ENCODE measurements around the gene ARSI.
A peak's percentile ranks its signal among the peaks of the same experiment; 100 is the strongest.

The ARSI gene

DNA sequence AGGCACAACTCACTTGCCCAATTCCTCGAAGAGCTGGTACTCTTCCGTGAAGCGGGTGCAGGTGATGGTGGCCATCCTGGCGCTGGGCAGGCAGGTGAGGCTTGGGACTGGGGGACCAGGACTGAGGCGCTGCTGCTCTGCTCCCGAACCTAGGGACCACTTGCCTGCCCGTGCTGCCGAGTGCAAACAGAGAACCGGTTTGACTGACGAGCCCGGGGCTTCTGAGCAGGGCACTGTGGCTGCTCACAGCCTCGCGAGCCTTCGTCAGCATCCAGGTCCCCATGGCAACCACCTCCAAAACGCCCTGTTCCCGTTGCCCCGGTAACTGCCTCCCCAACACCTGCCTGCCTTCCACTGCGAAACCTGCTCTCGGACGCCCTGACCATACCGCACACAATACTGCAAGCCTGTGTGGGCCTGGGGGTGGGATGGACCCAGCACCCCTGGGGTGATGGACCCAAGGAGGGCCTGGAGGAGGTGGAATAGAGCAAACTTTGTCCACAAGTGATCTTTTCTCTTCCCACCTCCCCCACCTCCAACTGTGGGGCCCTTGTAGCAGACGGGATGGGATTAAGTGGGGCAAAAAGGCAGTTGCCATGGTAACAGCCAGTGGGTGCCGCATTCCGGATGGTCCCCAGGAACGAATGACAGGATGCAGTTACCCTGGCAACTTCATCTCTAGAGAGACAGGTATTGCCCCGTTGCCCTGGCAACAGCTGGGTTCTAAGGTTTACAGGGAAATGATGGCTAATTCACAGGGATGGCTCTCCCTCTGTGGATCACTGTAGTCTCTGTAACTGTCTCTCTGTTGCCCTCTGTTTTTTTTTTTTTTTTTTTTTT is 12.9 kb downstream of the ARSI start, which contains the start of gene CAMK2A:
CAMK2A (minus strand) TSS at position 223 of the 840 bp plus-strand sequence; CDS start at position 75, 148 bp downstream.
- DNase-seq, result peak; percentile 83

DNA sequence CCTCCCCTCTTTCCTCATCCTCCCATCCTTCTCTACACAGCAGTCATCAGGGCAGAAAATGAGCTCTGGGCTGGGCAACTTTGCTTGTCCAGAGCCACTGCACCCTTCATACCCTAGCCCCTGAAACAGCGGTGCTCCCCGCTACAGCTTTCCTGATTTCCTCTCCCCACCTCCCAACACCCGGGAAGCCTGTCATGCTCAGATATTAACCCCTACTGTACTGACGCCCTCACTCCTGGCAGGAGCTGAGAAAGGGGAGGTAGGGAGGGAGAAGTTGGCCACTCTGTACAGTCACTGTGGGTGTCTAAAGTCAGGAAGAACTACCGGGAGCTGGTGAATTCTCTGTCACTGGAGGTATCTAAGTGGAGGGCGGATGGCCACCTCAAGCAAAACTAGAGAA is 13.9 kb downstream of the ARSI start:
- DNase-seq, result no peak

DNA sequence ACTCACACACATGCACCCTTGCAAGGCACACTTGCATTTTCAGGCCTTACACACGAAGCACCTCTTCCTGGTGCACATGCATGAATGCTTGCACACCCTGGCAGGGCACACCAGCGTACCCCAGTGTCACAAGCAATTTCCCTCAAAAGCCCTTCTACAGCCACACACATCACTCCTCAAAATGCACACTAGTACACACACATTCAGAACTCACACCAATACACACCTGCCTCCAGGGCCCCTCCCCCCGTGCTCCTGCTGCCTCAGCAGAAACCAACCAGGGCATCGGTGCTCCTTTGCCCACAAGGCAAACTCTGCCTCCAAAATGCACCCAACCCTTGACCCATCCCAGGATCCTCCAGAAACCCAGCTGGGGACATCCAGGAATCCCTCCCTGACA is 14.3 kb downstream of the ARSI start:
- no peak for DNase-seq

DNA sequence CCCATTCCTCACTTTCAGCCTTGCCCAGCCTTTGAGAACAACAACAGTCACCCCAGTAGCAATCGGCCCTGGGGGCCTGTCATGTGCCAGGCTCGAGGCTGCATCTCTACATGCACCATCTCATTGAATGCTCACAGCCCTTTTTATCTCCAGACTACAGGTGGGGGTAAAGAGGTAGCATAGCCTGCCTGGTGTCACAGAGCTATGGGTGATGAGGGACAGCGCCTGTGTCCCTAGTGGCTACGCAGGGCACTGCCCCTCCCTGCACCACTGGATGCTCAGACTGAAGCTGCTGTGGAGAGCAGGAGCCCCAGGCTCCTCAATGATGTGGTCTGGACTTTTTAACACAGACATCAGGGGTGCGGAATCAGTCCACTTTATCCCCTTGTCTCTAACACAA is 15.9 kb downstream of the ARSI start:
- peak; percentile 21 for DNase-seq

DNA sequence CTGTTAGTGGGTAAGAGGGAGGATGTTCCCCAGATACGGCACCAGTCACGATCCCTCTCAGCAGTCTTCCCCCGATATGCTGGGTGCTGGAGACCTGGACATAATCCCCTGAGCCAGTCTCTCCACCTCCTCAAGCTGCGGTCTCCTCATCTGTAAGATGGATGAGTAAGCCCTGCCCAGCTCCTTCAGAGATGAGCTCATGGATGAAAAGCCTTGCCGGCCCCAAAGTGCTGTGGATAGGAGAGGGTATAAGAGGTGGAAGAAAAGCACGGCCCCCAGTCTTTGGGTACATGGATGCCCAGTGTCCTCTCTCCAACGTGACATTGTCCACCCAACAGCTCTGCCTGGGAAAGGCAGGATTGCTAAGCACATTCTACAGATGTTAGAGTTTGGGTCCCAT is 17.6 kb downstream of the ARSI start:
- DNase-seq, result no peak

DNA sequence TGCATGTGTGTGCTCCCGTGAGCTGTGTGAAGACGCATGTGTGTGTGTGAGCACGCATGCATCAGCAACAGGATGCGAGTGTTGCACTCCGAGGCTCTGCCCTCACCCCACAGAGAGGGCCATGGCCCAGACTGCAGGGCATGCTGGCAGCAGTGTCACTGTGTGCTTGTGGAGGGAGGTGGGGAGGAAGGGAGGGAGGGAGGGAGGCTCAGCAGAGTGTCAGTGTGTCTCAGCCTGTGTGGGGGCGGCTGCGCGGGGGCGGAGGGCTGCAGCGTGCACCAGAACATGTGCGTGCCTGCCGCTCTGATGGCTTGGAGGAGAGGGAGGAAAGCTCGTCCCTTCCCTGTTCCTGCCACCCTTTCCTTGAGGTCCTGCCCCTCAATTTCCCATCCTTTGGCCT is 18.4 kb downstream of the ARSI start:
- DNase-seq, result no peak

DNA sequence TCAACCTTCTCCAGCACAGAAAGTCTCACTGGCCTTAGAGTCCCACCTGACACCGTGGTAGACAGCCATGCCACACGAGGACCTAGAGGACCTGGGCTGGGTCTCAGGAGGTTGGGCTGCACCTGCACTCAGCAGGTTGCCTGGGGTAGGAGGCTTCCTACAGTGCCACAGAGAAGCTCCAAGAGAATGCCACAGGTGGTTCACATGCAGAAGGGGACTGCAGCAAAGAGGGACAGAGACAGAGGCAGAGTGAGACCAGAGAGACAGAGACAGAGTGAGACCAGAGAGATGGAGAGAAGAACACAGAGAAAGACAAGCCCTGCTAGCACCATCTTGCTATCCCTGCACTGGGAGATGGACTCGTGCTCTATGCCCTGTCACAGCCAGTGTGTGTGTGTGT is 18.8 kb downstream of the ARSI start:
- no peak for DNase-seq

DNA sequence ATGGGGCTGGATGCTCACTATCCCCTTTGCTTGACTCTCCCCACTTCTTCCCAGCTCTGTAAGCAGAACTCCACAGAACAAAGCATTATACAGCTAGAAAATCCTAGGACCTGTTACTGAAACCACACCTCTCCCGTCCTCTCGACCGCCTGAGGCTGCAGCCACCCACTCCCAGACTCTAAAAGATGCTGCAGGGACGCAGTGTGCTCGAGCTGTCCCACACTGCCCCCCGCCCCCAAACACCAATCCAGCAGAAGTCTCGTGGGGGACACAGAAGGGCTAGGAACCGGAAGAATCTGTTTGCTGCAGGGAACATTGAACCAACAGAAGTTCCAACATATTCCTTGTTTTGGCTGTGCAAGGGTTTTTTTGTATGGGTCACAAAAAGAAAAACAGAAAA is 20.7 kb downstream of the ARSI start:
- no peak for DNase-seq

DNA sequence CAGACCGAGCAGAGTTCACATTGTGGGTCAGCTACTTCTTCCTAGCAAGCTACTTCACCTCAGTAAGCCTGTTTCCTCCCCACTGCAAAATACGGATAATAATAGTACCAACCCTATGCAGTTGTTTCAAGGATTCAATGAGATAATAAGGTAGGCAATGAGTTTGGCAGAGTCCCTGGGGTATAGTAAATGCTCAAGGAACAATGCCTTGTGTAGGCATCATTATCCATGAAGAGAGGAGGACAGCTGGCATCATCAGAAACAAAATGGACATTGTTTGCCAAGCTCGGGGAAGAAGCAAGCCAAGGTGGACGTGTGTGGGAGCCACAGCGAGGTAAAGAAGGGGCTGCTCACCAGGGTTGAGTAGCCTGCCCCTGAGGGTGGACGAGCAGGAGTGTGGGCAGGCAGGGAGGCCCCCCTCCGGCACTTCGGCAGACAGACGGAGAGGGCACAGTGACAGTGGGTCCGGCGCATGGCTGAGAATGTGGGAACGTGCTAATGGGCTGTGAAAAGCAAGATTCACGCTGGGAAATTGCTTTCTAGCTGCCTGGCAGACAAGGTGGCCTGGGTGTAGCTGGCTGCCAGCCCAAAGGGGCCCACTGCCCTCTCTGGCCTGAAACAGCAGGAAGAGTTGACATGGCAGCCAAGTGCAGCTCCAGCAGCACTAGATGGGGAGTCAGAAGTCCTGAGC is 23.2 kb downstream of the ARSI start:
- DNase-seq, result peak; percentile 52

DNA sequence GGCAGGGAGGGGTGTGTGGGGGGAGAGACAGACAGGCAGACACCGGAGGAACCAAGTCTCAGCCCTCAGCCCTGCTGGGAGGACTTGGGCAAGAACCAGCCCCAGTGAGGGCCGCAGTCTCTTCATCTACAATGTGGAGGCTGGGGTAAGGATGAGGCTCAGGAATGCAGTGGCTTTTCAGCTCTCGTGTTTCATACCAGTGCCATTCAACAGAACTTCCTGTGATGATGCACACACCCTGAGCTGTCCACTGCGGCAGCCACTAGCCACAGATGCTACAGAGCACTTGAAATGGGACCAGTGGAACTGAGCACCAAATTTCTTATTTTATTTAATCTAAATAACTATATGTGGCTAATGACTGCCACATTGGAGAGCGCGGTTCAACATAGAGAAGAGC is 23.8 kb downstream of the ARSI start:
- DNase-seq, result no peak

DNA sequence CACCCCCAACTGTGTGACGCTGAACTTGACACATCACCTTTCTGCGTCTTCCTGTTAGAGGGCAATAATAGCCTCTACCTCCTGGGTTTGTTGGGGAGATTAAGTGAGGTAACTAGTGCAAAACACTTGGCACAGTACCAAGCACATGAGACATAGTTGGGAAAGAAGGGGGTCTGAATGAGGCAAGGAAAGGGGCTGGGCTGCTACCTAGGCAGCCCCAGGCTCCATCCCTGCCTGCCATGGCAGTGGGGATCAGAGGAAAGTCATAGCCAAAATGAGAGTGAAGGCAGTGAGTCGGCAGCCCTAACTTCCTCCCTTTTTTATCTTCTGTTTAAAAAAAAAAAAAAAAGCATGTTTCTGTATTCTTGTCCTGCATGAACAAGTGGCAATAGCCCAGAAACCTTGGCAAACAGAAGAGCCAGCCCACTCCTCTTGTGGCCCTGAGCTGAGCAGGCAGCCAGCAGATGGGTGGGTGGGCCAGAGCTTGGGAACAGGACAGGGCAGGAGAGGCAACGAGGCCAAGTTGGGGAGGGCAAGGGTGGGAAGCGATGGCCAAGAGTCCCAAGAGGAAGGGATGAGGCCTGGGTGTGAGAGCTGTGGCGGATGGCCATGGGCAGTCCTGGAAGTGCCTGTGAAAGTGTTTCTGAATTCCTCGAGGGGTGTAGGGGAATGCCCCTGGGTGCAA is 24.5 kb downstream of the ARSI start:
- no peak for DNase-seq

DNA sequence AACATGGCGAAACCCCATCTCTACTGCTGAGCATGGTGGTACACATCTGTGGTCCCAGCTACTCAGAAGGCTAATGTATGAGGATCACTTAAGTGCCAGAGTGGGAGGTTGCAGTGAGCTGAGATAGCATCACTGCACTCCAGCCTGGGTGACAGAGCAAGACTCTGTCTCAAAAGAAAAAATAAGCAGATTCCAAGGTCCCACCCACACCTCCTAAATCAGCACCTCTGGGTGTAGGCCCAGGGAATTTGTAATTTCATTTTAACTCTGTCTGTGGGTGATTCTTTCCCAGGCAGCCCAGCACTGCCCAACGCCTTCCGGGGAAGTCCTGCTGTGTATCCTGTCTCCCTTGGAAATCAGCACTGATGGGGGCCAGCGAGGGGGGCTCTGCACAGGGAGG is 25.7 kb downstream of the ARSI start:
- no peak for DNase-seq

DNA sequence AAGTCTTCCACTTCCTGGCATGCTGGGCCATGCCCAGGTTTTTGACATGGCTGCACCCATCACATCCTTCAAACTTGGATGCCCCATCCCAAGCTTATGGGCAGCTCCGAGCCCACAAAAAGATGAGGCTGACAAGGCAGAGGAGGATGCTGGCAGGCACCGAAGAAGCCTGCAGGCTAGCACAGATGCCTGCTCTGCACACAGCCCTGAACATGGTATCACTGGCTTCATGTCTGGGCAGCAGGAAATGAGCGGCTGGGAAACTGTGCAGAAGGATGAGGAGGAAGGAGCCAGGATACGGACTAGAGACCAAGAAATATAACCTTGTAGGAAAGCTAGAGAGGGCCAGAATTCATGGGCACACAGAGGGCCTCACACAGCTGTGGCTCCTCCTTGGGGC is 27.9 kb downstream of the ARSI start:
- DNase-seq, result no peak

DNA sequence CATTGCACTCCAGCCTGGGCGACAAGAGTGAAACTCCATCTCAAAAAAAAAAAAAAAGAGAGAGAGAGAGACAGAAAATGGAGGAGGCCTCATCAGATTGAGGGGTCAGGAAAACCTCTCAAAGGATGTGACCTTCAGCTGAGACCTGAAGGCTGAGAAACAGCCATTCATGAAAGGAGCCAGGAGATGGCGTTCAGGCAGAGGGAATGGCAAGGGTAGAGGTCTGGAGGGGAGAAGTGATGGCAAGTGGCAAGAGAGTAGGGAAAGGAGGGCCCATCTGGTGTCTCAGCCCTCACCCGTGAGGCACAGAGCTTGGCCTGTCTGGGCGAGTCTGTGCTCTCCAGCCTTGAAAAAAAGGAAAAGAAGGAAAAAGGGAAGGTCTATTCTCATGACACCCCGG is 30.2 kb downstream of the ARSI start:
- DNase-seq, result peak; percentile 27

DNA sequence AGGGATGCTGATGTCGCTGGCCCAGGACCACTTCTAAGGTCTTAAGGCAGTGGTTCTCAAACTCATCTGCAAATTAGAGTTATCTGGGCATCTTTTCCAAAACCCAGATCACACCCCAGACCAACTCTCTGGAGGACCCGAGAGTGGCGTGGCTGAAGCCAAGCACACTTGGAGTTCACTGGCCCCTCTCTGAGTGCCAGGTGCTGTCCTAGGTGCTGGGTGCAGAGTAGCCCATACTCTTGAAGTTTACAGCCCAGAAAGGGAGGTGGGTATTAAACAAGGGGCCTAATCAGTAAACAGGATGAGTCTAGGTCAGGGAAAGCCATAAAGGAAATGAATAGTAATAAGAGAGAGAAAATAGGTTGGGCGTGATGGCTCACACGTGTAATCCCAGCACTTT is 30.8 kb downstream of the ARSI start:
- no peak for DNase-seq

DNA sequence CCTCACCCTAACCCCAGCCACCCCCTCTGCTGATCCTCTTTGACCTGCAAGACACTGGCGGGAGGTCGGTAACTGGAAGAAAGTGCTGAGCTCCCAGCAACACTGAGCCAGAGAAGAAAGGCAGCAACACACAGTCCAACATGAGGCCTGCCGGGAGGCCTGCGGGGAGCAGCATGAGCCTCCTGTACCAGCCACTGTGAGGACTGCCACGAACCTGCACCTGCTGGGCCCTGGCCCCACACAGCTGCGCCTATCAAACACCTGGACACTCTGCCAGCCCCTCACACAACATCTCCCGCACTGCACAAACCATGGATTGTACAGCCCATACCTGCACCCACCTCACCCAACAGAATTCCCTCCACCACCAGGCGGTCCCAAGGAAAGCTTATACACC is 31.4 kb downstream of the ARSI start:
- no peak for DNase-seq

DNA sequence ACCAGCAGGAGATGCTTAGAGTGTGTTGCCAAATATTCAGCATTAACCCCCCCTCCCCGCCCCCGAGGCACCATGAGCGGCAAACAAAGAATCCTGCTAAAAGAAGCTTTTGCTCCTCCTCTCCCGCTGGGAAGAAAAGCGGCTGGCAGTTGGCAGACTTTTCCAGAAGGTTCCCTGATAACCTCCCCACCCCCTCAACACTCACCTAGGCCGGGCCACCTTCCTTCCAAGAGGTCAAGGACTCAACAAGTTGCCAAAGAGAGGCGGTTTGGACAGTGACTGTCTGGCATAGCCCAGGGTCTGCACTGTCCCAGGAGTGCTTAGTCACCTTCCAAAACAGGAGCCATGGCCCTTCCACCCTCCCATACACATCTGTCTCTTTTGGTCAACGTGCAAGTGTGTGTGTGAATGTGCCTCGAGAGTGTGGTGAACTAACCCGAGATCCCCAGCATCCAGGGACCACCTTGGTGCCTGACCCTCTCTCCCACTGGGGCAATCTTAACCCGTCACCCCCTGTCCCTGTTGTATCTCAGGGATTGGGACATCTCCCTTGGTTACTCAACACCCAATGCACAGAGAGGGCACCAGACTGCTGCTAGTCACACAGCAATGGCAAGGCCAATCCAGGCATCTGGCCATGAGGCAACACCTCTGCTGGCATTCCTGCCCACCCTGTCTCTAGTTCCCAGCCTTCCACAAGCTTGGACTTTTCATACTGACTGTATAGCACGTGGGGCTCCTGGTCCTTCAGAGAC is 32.0 kb downstream of the ARSI start:
- DNase-seq, result no peak

DNA sequence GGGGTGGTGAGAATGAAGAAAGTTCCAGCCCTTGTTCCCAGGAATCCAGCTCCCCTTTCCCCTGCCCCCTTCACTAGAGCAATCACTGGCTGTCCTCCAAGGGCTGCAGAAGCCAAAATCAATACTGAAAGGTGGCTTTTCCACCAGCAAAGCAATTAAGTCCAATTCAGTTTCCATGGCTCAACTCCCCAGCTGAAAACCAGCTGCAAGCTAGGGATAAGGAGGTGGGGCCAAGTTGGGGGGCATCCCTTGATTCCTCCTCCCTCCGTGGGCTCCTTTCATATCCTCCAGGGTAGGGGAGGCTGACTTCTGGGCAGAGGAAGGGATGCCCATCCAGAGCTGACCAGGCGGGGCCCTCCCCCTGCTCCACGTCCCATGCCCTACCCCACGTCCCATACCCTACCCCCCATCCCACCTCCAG is 35.8 kb downstream of the ARSI start:
- DNase-seq, result no peak

DNA sequence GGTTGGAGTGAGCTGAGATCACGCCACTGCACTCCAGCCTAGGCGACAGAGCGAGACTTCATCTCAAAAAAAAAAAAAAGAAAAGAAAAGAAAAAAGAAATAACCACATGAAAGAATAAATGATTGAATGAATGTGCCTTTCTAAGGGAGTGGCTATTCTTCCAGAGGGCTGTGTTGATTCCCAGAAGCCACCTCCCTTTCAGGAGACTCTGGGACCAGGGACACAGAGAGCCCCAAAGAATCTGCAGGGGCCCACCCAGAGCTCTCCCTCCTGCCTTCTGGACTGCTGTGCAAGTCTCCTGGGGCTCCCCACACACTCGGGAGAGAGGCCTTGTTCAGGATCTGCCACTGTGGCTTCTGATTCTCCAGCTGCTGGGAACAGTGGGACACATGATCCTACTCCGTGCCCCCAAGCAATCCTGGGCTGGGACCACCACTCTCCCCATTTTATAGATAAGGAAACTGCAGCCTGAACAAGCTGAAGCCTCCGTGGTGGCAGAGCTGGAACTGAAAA is 36.8 kb downstream of the ARSI start:
- no peak for DNase-seq

DNA sequence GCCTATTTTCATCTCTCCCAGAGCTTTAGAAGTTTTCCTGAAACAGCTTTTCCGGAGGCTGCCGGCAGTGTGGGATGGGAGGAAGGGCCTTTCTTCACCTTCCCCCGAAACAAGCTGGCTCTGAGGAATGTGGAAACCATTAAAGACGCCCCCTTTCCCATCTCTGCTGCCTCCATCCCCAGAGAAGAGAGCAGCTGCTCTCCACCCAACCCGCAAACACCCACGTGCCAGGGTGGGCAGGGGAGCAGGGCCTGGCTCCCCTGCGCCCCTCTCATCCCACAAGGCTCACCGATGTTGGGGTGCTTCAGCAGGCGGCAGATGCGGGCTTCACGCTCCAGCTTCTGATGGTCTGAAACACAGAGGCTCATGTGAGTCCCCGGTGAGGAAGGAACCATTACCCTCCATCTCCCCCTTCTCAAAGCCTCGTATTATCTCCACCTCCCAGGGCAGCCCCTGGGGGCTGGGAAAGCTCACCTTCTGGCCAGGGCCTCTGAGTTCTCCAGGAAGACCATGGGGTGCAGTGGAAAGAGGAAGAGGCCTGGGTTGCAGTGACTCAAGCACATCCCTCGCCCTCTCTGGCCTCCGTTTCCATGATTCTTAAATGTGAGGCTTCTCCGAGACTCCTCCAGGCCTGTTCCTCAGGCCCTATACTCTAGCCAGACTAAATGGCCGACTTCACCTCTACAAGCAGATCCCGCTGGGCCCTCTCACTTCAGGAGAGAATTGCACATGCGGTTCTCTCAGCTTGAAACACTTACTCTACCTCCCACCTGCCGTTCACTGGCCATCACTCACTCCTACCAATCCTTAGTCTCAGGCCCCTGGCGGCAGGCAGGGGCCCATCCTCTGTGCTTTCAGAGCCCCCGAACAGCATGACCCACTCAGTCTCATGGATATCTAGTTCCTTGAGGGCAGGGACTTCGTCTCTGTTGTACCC is 37.8 kb downstream of the ARSI start:
- no peak for DNase-seq

DNA sequence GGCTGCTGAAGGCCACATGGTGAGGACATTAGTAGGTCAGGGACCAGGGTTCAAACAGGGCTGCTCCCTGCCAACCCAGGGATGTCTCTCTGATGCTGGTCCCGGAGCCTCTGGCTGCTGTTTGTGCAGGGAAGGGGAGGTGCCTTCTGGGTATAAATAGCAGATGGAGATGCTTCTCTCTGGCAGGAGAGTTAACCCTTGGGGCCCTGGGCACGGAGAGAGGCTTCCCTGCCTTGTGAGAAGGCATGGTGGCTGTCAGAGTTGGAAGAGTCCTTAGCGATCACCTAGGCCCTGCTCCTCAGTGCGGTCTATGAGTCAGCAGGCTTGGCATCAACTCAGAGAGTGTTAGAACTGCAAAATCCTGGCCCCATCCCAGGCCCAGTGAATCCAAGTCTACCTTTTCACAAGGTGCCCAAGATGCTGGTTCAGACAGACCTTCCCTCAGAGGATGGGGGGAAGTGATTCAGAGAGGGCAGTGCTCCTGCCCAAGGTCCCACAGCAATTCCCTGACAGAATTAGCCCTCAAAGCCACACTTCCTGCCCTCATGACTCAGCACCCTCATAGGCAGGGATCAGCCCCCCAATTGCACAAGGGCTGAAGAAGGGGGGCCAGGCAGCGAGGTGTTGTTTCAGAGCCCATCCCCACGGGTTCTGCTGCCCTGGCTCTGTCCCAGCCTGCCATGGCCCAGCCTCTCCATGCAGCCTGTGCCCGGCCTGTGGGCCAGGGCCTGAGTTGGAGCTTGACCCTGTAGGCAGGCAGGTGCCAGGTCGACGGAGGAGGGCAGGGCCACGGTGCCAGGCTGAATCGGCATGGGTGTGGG is 38.7 kb downstream of the ARSI start:
- no peak for DNase-seq
